Raji (cell line): ENCODE measurements around the gene FZD8.

ENCODE experiments used
- POLR2A ChIP-seq: IDR thresholded peaks from 2 replicates; pipeline ENCODE4 v1.6.1; 2011; ENCODE audit warnings: low read depth, low read length, control low read depth; ENCODE audit not compliant: insufficient read depth

The FZD8 gene

GRCh38 chr10:35588836-35589235 lies 53.3 kb downstream of the FZD8 start:
- no peak for TF ChIP-seq POLR2A
